GM12878 (cell line): ENCODE measurements around the gene ELOA.

Experiments
- POLR2A ChIP-seq: IDR thresholded peaks from 2 replicates; pipeline ENCODE4 v1.6.1; 2011; ENCODE audit warnings: low read depth, mild to moderate bottlenecking, low read length
- POLR2AphosphoS2 ChIP-seq: IDR thresholded peaks from 2 replicates; pipeline ENCODE4 v1.6.1; 2011; ENCODE audit warnings: low read depth, mild to moderate bottlenecking, low read length, improper control_type of control experiment, moderate library complexity

- TF ChIP-seq POLR2AphosphoS2 (no peak), POLR2A (no peak)
Measured at GRCh38 chr1:23732363-23733224, 10.7 kb upstream of the ELOA start.
